HepG2 (cell line): ENCODE results near the gene CAMSAP2. TPM values are rescaled to one million over a fixed set of nuclear protein-coding genes. Genes with fewer than 3 reads are reported as not detected.
A peak's percentile ranks its signal among the peaks of the same experiment; 100 is the strongest.

Source experiments
- ADNP ChIP-seq: sonication (generic); formaldehyde crosslinking; IDR thresholded peaks from 2 replicates; pipeline ENCODE4 v1.4.0; 2020; ENCODE audit warnings: missing genetic modification reagents
- CCDC6 ChIP-seq: sonication (generic); formaldehyde crosslinking; IDR thresholded peaks from 2 replicates; pipeline ENCODE4 v1.8.1; 2022; ENCODE audit warnings: mild to moderate bottlenecking, missing genetic modification reagents, moderate library complexity
- CENPX ChIP-seq: sonication (generic); formaldehyde crosslinking; IDR thresholded peaks from 2 replicates; pipeline ENCODE4 v1.9.0; 2021; ENCODE audit warnings: mild to moderate bottlenecking, missing genetic modification reagents, moderate library complexity
- DZIP1 ChIP-seq: sonication (generic); formaldehyde crosslinking; IDR thresholded peaks from 2 replicates; pipeline ENCODE4 v1.5.0; 2020; ENCODE audit warnings: mild to moderate bottlenecking, missing genetic modification reagents
- ETV6 ChIP-seq: sonication (generic); formaldehyde crosslinking; conservative IDR thresholded peaks from 2 replicates; pipeline ENCODE4 v1.4.0; 2020; ENCODE audit warnings: missing genetic modification reagents
- KLF11 ChIP-seq: IDR thresholded peaks from 2 replicates; pipeline ENCODE4 v1.6.1; 2016; ENCODE audit warnings: missing compliant biosample characterization
- NCOA5 ChIP-seq: sonication (generic); formaldehyde crosslinking; IDR thresholded peaks from 2 replicates; pipeline ENCODE4 v1.4.0; 2020; ENCODE audit warnings: missing genetic modification reagents
- NR0B2 ChIP-seq: sonication (generic); formaldehyde crosslinking; IDR thresholded peaks from 2 replicates; pipeline ENCODE4 v1.4.0; 2020; ENCODE audit warnings: mild to moderate bottlenecking, missing genetic modification reagents
- RARG ChIP-seq: sonication (generic); formaldehyde crosslinking; IDR thresholded peaks from 2 replicates; pipeline ENCODE4 v1.4.0; 2020; ENCODE audit warnings: low read depth, mild to moderate bottlenecking, missing genetic modification reagents
- TSC22D2 ChIP-seq: sonication (generic); formaldehyde crosslinking; IDR thresholded peaks from 2 replicates; pipeline ENCODE4 v1.5.1; 2020; ENCODE audit warnings: missing genetic modification reagents, mild to moderate bottlenecking, borderline replicate concordance
- ZBTB49 ChIP-seq: sonication (generic); formaldehyde crosslinking; IDR thresholded peaks from 2 replicates; pipeline ENCODE4 v1.4.0; 2020; ENCODE audit warnings: missing genetic modification reagents, borderline replicate concordance
- ZC3H4 ChIP-seq: sonication (generic); formaldehyde crosslinking; IDR thresholded peaks from 2 replicates; pipeline ENCODE4 v1.4.0; 2020; ENCODE audit warnings: missing genetic modification reagents, borderline replicate concordance
- ZFP36L2 ChIP-seq: sonication (generic); formaldehyde crosslinking; IDR thresholded peaks from 2 replicates; pipeline ENCODE4 v1.4.0; 2020; ENCODE audit warnings: missing genetic modification reagents
- ZNF256 ChIP-seq: sonication (generic); formaldehyde crosslinking; conservative IDR thresholded peaks from 2 replicates; pipeline ENCODE4 v1.4.0; 2020; ENCODE audit warnings: missing genetic modification reagents
- ZNF264 ChIP-seq: sonication (generic); formaldehyde crosslinking; IDR thresholded peaks from 2 replicates; pipeline ENCODE4 v1.4.0; 2020; ENCODE audit warnings: missing genetic modification reagents
- ZNF281 ChIP-seq: sonication (generic); formaldehyde crosslinking; IDR thresholded peaks from 2 replicates; pipeline ENCODE4 v1.4.0; 2020; ENCODE audit warnings: missing genetic modification reagents, borderline replicate concordance
- polyA plus RNA-seq, 8 experiments: library from polyadenylated mRNA; depleted of rRNA in 3 of 8; stranded (reverse) in 7 of 8; unstranded in 1 of 8; fragments of >200 nt; fragmentation: Illumina TruSeq in 4 of 8; extraction: Trizol in 4 of 8; gene quantifications; 2 replicates each; pipeline versions ENCODE4 v1.2.1 to v1.2.3, GENCODE V29; 2011 to 2016; ENCODE audit warnings: low read depth in 4 of 8, missing spikeins in 1 of 8, mixed read lengths in 1 of 8; ENCODE audit not compliant: insufficient read depth in 1 of 8
- total RNA-seq, 5 experiments: library from RNA; depleted of rRNA; stranded (reverse); fragments of >200 nt; fragmentation: Illumina TruSeq; extraction: Trizol; gene quantifications; 2 replicates each; pipeline ENCODE4 v1.2.3, GENCODE V29; 2016; ENCODE audit warnings: low read depth in 1 of 5
- TF ChIP-seq, protein P1 (sequence below): fragments of 450-650 bp; IDR thresholded peaks from 2 replicates; pipeline ENCODE4 v1.6.1; 2017

The CAMSAP2 gene
- total and polyA plus RNA-seq, 2 of the 13 experiments (the other 11 are each of a cell fraction or from before 2014, with no cell fraction given): 3.4 to 8.2 TPM

- TF ChIP-seq ZNF264 (CRISPR knock-in tag): no peak
- 0 out of 2 replicates have a peak, but pooled peaks have one; percentile 16 for TF ChIP-seq TSC22D2 (CRISPR knock-in tag)
- no peak for TF ChIP-seq NCOA5
- TF ChIP-seq RARG (CRISPR knock-in tag): no peak
- TF ChIP-seq CENPX: no peak
- no peak for TF ChIP-seq NR0B2 (CRISPR knock-in tag)
- no peak for TF ChIP-seq ETV6 (CRISPR knock-in tag)
- TF ChIP-seq ADNP: peak; percentile 60; the same call in 1 of the 2 replicates
- no peak; the same call in 1 of the 2 replicates for TF ChIP-seq KLF11 (CRISPR knock-in tag)
- no peak for TF ChIP-seq DZIP1 (CRISPR knock-in tag)
- TF ChIP-seq ZBTB49 (CRISPR knock-in tag): no peak
- TF ChIP-seq ZC3H4 (CRISPR knock-in tag): peak; percentile 39; the same call in 1 of the 2 replicates
- TF ChIP-seq, protein P1, sequence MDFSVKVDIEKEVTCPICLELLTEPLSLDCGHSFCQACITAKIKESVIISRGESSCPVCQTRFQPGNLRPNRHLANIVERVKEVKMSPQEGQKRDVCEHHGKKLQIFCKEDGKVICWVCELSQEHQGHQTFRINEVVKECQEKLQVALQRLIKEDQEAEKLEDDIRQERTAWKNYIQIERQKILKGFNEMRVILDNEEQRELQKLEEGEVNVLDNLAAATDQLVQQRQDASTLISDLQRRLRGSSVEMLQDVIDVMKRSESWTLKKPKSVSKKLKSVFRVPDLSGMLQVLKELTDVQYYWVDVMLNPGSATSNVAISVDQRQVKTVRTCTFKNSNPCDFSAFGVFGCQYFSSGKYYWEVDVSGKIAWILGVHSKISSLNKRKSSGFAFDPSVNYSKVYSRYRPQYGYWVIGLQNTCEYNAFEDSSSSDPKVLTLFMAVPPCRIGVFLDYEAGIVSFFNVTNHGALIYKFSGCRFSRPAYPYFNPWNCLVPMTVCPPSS: no peak
- no peak for TF ChIP-seq ZNF256
- no peak for TF ChIP-seq ZFP36L2 (CRISPR knock-in tag)
- no peak for TF ChIP-seq CCDC6 (CRISPR knock-in tag)
- TF ChIP-seq ZNF281 (CRISPR knock-in tag): peak; percentile 39; the same call in 1 of the 2 replicates
Measured at GRCh38 chr1:200890818-200891773, 152.4 kb downstream of the CAMSAP2 start (continued).
